Measurements from ENCODE around the gene TEX26. TPM values are rescaled to one million over a fixed set of nuclear protein-coding genes. Genes with fewer than 3 reads are reported as not detected.
A peak's percentile ranks its signal among the peaks of the same experiment; 100 is the strongest.

The TEX26 gene
- total RNA-seq = not detected in 2 replicates
- long read RNA-seq = 0 reads

DNA sequence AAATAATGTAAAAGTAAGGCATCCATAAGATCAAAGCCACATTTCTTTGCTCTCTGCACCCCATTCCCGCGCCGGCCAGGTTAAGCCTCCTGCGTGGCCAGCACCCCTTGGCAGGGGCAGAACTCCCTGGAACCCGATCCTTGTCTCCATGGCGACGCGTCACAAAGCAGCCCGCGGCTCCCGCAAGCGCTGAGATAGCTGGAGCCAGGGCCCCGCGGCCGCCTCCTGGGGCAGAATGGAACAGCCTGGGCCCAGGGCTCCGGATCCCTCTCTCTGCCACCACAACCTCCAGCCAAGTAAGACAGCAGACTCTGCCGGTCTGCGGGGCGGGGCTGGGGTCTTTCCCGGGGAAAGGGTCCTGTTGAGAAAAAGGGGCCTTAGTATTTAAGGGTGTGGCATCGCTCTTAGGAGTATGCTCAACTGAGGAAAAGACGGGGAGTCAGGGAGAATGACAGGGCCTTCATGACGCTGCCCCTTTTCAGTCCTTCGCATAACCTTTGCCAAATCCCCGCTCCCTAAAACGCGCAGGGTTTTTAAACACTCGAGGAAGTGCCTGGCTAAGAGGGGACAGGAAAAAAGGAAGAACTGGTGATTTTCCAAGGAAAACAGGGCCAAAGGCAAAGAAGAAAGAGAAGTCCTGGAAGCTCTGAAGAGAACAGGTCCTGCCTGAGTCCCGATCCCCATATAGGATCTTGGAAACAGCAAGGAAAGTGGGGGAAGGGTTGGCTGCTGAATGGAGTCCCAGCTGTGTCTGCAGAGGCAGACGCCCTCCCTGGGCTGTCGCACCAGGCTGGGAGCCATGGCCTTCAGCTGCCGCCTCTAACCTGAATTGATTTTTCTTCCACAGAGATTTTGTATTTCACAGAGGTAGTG is at the start of gene TEX26:
TSS of gene TEX26 (plus strand) at position 176 of the 873 bp plus-strand sequence. CDS start at position 236, 60 bp downstream.
- Mint-ChIP-seq H3K27me3 (ENCODE audit: low read depth) (peaks cover 3% of the 10 kb centered on the region), H3K9me3 (peaks cover 3% of the 10 kb centered on the region), H3K27ac (ENCODE audit: unreplicated experiment) (no peak within 1 kb of the TSS), H3K36me3 (ENCODE audit: low read depth) (no peaks in the 10 kb centered on the region), H3K4me1 (peaks cover 26% of the 10 kb centered on the region), H3K4me3 (peak within 1 kb of the TSS; percentile 29)
- TF ChIP-seq, protein P1, sequence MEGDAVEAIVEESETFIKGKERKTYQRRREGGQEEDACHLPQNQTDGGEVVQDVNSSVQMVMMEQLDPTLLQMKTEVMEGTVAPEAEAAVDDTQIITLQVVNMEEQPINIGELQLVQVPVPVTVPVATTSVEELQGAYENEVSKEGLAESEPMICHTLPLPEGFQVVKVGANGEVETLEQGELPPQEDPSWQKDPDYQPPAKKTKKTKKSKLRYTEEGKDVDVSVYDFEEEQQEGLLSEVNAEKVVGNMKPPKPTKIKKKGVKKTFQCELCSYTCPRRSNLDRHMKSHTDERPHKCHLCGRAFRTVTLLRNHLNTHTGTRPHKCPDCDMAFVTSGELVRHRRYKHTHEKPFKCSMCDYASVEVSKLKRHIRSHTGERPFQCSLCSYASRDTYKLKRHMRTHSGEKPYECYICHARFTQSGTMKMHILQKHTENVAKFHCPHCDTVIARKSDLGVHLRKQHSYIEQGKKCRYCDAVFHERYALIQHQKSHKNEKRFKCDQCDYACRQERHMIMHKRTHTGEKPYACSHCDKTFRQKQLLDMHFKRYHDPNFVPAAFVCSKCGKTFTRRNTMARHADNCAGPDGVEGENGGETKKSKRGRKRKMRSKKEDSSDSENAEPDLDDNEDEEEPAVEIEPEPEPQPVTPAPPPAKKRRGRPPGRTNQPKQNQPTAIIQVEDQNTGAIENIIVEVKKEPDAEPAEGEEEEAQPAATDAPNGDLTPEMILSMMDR (conservative IDR thresholded peaks at IDR 0.05) = no peak
- DNase-seq (ENCODE audit: low read depth, low spot score) = peak; percentile 54

DNA sequence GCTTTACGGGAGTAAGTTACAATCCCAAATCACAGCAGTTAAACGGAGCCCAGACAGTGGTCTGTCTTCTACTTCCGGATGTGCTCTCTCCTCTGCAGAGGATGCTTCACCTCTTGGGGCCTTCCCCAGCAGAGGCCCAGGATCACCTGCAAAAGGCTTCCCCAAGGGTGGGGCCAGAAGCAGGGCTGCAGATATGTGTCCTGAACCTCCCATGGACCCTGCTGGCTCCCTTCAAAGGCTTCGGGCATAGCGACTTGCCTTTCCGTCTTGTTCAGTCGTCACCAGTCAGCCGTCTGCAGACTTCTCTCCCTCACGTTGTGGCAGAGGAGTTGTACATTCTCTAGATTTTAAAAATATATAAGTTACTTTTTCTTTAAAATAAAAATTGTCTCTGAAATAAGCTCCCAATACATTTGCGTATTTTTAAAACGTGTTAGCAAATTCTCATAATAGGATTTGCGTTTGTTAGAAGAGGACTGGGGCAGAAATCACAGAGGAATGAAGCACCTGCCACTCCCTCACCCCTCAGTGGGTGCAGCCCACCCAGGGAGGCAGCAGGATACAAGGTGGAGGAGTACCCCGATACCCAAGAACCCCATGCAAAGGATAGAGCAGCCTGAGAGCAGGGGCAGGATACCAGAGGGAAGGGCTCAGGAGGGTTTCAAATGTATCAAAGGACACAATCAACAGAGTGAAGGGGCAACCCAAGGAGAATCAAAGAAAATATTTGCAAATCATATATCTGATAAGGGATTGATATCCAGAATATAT is 49.3 kb upstream of the TEX26 start:
- Mint-ChIP-seq H3K9me3 (peaks cover 5% of the 10 kb centered on the region), H3K4me3 (no peak overlapping the region), H3K27ac (ENCODE audit: unreplicated experiment) (no peak overlapping the region), H3K36me3 (ENCODE audit: low read depth) (no peaks in the 10 kb centered on the region), H3K4me1 (peaks cover 15% of the 10 kb centered on the region), H3K27me3 (ENCODE audit: low read depth) (no peaks in the 10 kb centered on the region)
- TF ChIP-seq, protein P1 (conservative IDR thresholded peaks at IDR 0.05) = no peak
- no peak for DNase-seq (ENCODE audit: low read depth, low spot score)

DNA sequence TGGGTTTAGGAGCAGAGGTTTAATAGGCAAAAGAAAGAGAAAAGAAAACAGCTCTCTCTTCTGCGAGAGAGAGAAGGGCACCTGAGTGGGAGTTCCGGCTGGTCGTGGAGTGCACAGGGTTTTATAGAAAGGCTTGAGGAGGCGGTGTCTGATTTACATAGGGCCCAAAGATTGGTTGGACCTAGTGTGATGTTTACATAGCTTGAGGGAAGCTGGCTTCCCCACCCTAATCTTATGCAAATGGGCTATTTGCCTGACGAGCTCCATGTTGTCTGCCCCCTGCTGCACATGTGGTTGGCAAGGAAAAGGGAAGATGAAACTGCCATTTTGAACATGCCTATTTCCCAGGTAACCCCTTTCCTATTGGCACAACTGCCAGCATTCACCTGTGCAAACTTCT is 47.9 kb upstream of the TEX26 start:
- Mint-ChIP-seq H3K36me3 (ENCODE audit: low read depth) (no peaks in the 10 kb centered on the region), H3K4me1 (peaks cover 15% of the 10 kb centered on the region), H3K4me3 (no peak overlapping the region), H3K9me3 (peaks cover 5% of the 10 kb centered on the region), H3K27ac (ENCODE audit: unreplicated experiment) (no peak overlapping the region), H3K27me3 (ENCODE audit: low read depth) (no peaks in the 10 kb centered on the region)
- TF ChIP-seq, protein P1 (conservative IDR thresholded peaks at IDR 0.05) = no peak
- DNase-seq (ENCODE audit: low read depth, low spot score) = no peak

DNA sequence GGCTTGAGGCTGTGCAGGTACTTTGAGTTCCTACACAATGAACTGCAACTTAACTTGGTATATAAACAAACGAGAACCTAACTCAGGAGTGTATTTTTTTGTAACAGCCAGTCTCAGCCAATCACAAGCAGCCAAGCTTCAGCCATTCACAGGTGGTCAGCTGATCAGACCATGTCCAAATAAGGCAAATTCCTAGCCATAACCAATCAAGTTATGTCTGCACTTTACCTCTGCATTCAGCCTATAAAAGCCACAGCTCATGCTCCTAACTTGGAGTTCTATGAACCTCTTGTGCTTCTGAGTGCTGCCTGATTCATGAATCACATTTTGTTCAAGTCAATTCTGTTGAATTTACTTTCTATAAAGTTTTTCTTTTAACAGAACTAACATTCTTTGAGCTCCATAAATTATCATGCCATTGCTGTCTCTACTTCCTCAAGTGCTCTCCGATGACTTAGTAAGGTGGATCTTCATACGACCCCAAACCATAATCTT is 43.2 kb upstream of the TEX26 start:
- H3K9me3 Mint-ChIP-seq = peaks cover 6% of the 10 kb centered on the region
- DNase-seq (ENCODE audit: low read depth, low spot score) = no peak
- peaks cover 5% of the 10 kb centered on the region for H3K4me1 Mint-ChIP-seq
- H3K27me3 Mint-ChIP-seq (ENCODE audit: low read depth) = no peaks in the 10 kb centered on the region
- TF ChIP-seq, protein P1 (conservative IDR thresholded peaks at IDR 0.05) = no peak
- H3K4me3 Mint-ChIP-seq = no peak overlapping the region
- H3K36me3 Mint-ChIP-seq (ENCODE audit: low read depth) = no peaks in the 10 kb centered on the region
- H3K27ac Mint-ChIP-seq (ENCODE audit: unreplicated experiment) = no peak overlapping the region

DNA sequence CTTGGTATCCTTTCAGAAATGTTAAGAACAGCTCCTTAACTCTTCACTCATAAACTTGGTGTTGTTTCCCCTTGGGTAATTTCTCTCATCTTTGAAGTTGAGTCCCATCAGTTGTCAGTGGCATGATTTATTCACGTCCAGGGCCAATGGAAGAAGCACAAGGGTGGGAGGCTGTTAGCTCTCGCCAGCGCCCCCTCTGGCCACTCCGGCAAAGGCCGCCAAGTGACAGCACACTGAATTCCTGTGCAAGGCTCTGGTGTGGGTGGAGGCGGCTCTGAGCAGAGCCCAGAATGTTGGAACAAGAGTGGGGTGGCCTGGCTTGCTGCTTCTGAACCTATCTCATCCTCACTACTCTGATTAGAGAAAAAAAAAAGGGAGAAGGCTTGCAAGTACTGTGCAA is 39.5 kb upstream of the TEX26 start:
- peaks cover 6% of the 10 kb centered on the region for H3K9me3 Mint-ChIP-seq
- H3K4me3 Mint-ChIP-seq = no peak overlapping the region
- peak; percentile 47 for DNase-seq (ENCODE audit: low read depth, low spot score)
- no peak overlapping the region for H3K27ac Mint-ChIP-seq (ENCODE audit: unreplicated experiment)
- peaks cover 20% of the 10 kb centered on the region for H3K4me1 Mint-ChIP-seq
- TF ChIP-seq, protein P1 (conservative IDR thresholded peaks at IDR 0.05) = peak; percentile 62
- no peaks in the 10 kb centered on the region for H3K27me3 Mint-ChIP-seq (ENCODE audit: low read depth)
- no peaks in the 10 kb centered on the region for H3K36me3 Mint-ChIP-seq (ENCODE audit: low read depth)

Measured in neural crest cell (in vitro differentiated cells).